Neuron (in vitro differentiated cells): ENCODE measurements around the gene RBBP5.

Experiments
- H2AFZ ChIP-seq: one replicate; pipeline ENCODE4 v1.6.1; 2013; ENCODE audit warnings: low read depth, mild to moderate bottlenecking, inconsistent platforms, low read length, moderate library complexity
- H3K27me3 ChIP-seq: one replicate; pipeline ENCODE4 v1.6.1; 2013; ENCODE audit warnings: low read length; ENCODE audit not compliant: insufficient read depth
- H3K36me3 ChIP-seq: one replicate; pipeline ENCODE4 v1.6.1; 2013; ENCODE audit warnings: low read length; ENCODE audit not compliant: insufficient read depth
- H3K4me1 ChIP-seq: one replicate; pipeline ENCODE4 v1.6.1; 2013; ENCODE audit warnings: low read length; ENCODE audit not compliant: insufficient read depth
- H3K4me3 ChIP-seq: 2 replicates; pipeline ENCODE4 v1.5.1; 2013; ENCODE audit warnings: mild to moderate bottlenecking, low read length, moderate library complexity
- H3K9me3 ChIP-seq: one replicate; pipeline ENCODE4 v1.6.1; 2013; ENCODE audit warnings: low read length

Gene RBBP5

GRCh38 chr1:205041998-205042910, 79.5 kb downstream of the RBBP5 start:
- no peaks in the 10 kb centered on the region for H3K9me3 ChIP-seq
- H2AFZ ChIP-seq: no peak overlapping the region
- no peaks in the 10 kb centered on the region for H3K36me3 ChIP-seq
- H3K4me3 ChIP-seq: no peak overlapping the region
- peaks cover 68% of the 10 kb centered on the region for H3K27me3 ChIP-seq
- peaks cover 6% of the 10 kb centered on the region for H3K4me1 ChIP-seq

DNA sequence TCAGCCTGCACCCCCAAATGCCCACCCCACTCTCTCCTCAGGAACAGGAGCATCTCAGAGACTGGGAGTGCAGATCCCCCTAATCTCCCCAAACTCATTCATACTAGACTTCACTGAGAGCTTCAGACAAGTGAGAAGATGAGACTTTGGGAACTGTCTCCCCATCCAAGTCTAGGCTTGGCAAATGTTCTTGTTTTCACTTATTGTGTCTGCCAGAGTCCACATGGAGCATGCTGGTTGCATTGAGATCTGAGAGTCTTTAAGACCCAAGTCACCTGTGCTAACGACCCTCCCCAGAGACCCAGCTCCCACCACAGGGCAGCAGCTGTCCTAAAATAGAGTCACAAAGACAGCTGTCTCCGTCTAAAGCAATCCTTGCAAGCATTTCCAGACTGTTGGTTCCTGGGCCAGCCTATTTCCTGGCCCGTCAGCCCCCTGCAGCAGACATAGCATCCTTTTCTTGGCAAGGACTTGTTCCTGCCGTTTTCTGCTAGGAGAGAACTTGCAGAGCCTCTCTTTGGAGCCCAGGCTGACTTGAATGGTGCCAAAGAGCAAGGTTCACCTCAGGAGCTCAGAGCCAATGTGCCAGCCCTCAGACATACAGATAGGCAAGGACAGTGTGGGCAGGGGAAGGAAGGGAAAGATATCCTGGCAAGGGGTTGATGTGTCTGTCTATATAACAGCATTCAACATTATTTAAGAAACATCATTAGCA, 80.6 kb downstream of the RBBP5 start:
- Histone ChIP-seq H3K9me3 (no peaks in the 10 kb centered on the region), H3K36me3 (no peaks in the 10 kb centered on the region), H3K4me1 (peaks cover 6% of the 10 kb centered on the region), H3K4me3 (no peak overlapping the region), H3K27me3 (peaks cover 64% of the 10 kb centered on the region), H2AFZ (no peak overlapping the region)

DNA sequence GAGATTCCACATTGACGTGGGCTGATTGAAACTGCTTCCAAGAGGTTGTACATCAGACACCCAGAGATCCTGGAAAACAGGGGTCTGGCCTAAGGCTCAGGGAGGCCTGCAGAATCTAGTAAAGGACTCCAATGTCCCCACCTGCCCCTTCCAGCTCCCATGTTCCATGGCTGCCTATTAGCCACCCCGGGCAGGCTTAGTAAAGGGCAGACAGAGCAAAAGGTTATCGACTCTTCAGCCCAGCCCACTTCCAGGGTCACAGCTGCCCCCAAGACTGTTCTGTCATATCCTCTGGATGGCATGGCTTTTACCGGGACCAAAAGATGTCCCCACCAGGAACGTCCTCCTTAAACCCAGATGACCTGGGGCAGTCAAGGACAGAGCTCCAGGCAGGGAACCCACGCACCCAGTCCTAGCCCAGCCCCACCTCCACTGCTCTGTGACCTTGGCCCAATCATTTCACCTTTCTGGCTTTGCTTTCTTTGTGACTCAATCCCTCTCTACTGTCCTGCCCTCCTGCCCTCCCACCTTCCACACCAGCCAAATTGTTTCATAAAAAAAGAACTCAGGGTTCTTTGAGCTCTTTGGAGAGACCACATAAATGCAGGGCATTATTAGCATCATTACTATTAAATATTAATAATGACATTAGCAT, 83.5 kb downstream of the RBBP5 start:
- Histone ChIP-seq H3K4me3 (no peak overlapping the region), H2AFZ (no peak overlapping the region), H3K9me3 (no peaks in the 10 kb centered on the region), H3K36me3 (no peaks in the 10 kb centered on the region), H3K27me3 (peaks cover 35% of the 10 kb centered on the region), H3K4me1 (peaks cover 3% of the 10 kb centered on the region)

DNA sequence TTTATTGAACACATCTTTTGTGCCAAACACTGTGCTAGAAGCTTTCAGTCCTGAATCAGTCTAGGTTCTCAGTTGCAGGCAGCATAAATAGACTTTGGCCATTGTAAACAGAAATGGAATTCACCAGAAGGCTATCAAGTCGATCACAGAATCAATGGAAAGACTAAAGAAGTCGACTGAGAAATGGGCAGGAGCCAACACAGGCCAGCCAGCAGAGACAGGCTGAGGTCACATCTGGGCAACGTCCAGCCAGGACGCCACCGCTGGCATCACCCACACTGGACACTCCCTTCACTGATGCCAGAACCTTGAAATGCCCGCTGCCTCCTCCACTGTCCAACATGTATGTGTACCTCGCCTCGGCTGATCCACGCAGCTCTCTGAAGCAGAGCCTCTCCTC, 84.2 kb downstream of the RBBP5 start:
- peaks cover 31% of the 10 kb centered on the region for H3K27me3 ChIP-seq
- no peaks in the 10 kb centered on the region for H3K4me1 ChIP-seq
- H3K36me3 ChIP-seq: no peaks in the 10 kb centered on the region
- no peaks in the 10 kb centered on the region for H3K9me3 ChIP-seq
- no peak overlapping the region for H3K4me3 ChIP-seq
- H2AFZ ChIP-seq: no peak overlapping the region
